Measurements from ENCODE around the gene MRAP2.

DNA sequence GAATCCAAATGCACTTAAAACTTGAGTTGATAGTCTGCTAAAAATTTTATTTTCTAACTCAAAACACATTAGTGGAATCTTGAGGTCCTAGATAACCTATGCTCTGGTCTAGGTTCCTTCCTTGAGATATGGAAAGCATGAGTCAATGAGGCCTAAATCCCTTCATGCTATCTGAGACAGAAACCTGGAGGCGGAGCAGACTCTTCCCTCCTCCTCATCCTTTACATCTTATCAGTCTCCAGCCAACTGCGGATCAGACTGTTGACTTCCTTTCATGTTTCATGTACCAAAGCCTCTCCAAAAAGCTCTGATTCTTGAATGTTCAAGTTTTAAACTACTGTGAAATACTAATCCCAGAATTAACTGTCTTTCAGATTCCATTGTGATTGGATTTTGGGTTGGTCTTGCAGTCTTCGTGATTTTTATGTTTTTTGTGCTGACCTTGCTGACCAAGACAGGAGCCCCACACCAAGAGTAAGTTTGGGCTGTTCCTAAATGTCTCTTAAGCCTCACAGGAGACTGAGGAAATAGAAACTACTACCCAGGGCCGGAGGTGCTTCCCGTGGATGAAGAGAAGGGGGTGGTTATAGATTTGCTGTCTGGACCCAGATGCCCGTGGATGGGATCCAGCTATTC is 29.1 kb downstream of the MRAP2 start:
- TF ChIP-seq TAF1 (IDR thresholded peaks at IDR 0.05; ENCODE audit: low read depth) (no peak), POLR2AphosphoS5 (IDR thresholded peaks at IDR 0.05) (no peak), RAD21 (conservative IDR thresholded peaks at IDR 0.05) (no peak), EZH2 (IDR thresholded peaks at IDR 0.05; ENCODE audit: borderline replicate concordance, insufficient read depth, low read length, poor library complexity, severe bottlenecking) (no peak)
- TF ChIP-seq, protein P1, sequence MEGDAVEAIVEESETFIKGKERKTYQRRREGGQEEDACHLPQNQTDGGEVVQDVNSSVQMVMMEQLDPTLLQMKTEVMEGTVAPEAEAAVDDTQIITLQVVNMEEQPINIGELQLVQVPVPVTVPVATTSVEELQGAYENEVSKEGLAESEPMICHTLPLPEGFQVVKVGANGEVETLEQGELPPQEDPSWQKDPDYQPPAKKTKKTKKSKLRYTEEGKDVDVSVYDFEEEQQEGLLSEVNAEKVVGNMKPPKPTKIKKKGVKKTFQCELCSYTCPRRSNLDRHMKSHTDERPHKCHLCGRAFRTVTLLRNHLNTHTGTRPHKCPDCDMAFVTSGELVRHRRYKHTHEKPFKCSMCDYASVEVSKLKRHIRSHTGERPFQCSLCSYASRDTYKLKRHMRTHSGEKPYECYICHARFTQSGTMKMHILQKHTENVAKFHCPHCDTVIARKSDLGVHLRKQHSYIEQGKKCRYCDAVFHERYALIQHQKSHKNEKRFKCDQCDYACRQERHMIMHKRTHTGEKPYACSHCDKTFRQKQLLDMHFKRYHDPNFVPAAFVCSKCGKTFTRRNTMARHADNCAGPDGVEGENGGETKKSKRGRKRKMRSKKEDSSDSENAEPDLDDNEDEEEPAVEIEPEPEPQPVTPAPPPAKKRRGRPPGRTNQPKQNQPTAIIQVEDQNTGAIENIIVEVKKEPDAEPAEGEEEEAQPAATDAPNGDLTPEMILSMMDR (IDR thresholded peaks at IDR 0.05; ENCODE audit: poor library complexity, severe bottlenecking) = no peak
- TF ChIP-seq, protein P2, sequence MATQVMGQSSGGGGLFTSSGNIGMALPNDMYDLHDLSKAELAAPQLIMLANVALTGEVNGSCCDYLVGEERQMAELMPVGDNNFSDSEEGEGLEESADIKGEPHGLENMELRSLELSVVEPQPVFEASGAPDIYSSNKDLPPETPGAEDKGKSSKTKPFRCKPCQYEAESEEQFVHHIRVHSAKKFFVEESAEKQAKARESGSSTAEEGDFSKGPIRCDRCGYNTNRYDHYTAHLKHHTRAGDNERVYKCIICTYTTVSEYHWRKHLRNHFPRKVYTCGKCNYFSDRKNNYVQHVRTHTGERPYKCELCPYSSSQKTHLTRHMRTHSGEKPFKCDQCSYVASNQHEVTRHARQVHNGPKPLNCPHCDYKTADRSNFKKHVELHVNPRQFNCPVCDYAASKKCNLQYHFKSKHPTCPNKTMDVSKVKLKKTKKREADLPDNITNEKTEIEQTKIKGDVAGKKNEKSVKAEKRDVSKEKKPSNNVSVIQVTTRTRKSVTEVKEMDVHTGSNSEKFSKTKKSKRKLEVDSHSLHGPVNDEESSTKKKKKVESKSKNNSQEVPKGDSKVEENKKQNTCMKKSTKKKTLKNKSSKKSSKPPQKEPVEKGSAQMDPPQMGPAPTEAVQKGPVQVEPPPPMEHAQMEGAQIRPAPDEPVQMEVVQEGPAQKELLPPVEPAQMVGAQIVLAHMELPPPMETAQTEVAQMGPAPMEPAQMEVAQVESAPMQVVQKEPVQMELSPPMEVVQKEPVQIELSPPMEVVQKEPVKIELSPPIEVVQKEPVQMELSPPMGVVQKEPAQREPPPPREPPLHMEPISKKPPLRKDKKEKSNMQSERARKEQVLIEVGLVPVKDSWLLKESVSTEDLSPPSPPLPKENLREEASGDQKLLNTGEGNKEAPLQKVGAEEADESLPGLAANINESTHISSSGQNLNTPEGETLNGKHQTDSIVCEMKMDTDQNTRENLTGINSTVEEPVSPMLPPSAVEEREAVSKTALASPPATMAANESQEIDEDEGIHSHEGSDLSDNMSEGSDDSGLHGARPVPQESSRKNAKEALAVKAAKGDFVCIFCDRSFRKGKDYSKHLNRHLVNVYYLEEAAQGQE (IDR thresholded peaks at IDR 0.05; ENCODE audit: borderline replicate concordance) = no peak

All from neural cell (in vitro differentiated cells).